ENCODE data around the gene LDLRAD4. TPM values are rescaled to one million over a fixed set of nuclear protein-coding genes. Genes with fewer than 3 reads are reported as not detected.

The LDLRAD4 gene
- polyA plus RNA-seq, 12 donors: 9.1 to 19.0 (median 11.9) TPM; not detected in 1

DNA sequence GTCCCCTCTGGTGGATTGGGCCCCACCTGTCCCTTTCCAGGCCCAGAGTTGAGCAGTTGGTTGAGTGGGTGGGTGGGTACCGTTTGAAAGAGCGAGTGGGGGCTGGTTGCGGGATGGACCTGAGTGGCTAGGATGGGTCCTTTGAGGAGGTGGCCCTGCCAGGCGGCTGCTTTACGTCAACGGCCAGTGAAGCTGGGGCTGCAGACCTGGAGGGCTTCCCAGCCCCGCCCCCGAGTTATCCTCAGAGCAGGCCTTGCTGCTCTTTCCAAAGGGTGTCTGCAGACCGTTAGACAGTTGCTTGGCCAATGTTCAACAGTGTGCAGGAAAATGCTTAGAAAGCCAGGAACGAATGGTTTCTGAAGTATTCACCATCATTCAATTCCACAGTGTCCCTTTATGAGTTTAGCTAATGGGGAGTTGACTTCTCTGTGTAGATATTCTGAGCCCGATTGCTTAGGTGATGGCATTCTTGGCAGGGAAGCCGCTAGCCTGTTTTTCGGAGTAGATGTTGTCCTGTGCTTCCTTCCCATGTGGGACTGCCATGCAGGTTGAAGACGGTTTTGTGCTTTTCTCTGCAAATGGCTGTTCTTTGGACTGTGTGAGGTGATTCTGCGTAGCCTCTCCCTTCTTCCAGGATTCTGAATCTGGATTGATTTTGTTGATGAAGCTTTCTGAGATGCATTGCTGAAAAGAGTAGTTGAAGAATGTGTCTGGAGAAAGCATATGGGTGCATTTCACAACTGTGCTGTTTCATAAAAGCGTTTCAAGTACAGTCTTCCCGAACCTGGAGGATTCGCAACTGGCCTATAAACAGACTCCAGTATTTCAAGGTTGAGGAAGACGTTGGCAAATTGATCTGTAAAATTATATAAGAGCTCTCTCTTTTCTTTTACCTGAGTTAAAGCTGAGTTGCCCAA lies 45.8 kb downstream of the LDLRAD4 start:
- peak; percentile 83 for DNase-seq

DNA sequence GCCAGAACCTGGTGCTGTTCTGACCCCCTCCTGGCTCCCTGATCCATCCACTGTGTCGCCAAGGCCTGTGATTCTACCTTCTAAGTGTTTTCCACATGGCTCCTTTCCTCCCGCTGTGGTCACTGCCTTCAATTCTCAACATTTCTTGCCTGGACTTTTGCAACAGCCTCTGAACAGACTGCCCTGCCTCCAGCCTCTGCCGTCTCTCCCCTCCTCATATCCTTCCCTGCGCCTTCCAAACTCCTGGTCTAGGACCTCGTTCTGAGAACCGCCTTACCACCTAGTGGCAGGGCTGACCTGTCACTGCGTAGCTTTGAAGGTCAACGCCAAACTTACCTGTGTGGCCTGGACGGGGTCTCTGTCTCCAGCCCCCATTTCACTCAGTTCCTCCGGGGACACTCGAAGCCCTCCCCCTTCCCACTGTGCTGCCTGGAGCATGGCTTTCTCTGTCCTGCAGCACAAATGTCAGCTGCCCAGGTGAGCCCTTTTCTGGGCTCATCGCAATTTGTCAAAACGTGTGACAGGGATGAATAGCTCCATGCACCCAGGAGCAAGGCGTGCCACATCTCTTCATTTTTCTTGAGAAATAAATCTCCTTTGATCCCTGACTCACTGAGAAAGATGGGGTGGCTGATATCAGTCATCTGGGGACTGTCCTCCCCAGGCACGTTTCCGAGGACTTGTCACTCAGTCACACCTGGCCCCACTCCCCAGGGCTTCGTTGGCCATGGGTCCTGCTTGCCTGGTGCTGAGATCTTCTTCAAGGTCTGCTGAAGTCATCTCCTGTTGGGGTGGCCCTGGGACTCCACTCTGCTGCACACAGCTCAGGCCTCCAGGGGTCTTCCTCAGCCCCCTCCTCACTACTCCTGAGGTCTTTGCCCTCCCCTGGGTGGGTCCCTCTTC lies 46.7 kb downstream of the LDLRAD4 start:
- DNase-seq: no peak

DNA sequence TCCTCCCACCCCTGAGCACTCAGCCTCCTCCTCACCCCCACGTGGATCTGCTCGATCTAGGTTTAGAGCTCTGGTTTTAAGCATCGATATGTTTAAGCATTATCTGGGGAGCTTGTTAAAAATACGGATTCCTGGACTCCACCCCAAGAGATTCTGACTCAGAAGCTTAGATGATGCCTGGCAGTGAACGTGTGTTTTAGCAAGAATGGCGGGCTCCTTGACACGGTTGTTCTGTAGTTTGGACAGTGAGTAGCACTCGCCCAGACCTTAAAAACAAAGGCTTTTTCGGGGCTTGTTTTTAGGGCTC lies 47.3 kb downstream of the LDLRAD4 start:
- no peak for DNase-seq

DNA sequence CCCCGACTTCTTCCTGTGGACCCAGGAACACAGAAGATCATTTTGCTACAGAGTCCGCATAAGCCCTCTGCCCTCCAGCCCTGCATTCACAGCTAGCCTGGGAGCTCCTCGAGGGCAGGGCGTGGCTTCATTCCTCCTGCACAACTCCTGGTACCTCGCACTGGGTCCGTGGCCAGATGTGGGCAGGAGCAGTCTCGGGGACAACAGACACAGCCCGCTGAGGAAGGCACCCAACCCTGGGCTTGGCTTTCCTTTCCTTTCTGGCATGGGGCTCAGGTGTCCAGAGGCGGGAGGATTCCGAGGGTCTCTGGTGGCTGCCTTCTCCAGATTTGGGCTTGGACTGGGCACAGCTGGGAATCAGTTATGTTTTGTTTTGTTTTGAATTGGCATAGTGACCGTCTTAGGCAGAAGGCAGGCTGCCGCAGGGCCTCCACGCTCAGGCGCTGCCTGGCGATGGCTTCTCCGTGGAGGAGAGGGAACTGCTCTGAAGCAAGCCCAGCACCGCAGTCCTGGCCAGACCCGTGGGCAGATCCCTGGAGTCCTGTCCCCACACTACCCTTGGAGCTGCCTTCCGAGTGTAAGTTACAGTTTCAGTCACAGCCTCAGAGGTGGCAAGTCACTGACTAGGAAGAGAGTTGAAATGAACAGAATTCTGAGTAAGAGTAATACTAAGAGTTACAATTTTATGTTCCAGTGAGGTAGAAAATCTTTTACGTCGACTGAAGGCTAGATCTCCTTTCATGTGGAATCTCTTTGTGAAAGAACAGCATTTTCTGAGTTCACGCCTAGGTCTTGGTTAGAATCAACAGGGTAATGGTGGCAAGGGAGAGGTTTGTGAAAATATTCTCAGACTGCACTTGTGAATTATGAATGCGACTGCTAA lies 47.9 kb downstream of the LDLRAD4 start:
- no peak for DNase-seq

DNA sequence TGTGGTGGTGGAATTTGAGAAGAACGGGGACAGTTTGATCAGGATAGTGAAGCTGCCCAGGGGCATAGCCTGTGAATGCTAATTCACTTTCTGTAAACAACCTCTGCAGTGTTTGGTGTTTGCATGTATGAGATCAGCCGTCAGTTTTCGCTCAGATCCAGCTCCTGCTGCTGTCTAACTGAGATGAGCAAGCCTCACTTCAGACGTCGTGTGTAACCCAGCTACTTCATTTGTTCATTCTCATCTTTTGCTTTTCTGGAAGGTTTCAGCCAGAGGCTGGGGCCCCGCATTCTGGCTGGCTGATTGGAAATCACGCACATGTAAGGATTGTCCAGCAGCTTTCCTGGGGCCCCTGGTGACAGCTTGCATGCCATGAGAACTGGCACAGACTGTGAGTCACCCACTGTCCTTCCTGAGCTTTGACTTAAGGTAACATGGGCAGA lies 48.9 kb downstream of the LDLRAD4 start:
- no peak for DNase-seq

DNA sequence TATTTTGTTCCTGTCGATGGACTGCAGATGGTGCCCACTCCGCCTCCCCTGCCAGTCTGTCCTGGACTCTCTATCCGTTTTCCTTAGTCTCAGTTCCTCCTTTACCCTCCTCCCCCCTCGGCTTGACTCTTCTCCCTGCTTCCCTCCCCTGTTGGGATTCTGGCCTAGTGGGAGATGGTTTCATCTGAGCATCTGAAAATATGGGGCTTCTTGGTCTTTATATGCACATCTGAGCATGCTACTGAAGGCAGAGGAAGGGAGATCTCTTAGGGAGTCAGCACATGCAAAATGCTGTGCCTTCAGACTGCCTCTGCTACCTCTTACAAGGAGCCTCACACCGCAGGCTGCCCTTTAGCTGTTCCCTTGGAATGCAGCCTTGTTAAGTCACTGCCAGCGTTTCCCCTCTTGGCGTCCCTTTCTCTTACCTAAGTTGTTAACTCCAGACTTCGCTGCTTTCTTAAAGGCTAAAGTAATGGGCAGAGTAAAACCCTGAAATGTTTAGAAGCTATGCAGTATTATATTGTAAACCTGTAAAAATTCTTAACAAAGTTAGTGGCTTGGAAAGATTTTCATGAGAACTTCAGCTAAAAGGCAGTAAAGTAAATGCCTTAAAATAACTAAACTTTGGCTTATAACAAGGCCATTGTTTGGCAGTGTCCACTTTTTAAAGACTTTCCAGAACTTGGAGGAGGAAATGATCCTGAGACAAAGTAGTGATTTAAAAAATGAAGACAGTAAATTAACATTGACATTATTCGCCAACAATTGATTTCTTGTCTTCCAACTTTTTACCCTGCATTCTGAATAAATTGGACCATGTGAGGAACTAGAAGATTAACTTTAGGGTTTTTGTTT lies 49.8 kb downstream of the LDLRAD4 start:
- DNase-seq: peak; percentile 79

DNA sequence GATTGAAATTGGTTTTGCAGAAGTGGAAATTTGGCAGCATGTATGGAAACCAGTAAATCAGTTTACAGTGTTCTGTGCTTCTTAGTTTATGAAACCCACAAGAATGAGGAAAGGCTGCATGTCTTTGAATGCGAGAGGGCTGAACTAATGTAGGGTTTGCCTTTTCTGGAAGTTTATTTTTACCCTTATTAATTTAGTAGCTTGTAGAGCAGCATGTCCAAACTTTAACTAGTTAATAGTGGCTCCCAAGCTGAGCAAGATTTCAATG lies 50.4 kb downstream of the LDLRAD4 start:
- DNase-seq: peak; percentile 90

DNA sequence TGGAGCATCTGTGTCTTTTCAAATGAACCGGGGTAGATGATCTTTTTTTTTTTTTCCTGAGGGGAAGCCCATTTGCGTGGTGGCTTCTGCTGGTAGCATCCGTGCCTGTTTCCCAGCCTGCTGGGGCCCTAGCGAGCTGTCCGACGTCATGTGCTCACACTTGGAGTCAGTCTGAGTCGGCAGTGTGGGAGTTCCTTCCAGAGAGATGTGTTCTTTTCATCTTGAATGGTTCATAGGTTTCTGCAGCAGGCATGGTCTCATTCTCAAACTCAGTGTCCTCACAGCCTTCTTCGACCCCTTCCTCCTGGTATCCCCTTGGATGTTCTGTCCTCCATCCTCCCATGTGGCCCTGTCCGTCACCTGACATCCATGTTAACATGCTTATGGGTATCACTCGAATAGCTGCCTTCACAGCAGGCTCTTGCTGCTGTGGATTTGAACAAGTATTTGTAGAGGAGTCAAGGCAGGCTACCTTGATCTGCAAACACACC lies 51.0 kb downstream of the LDLRAD4 start:
- peak; percentile 58 for DNase-seq

DNA sequence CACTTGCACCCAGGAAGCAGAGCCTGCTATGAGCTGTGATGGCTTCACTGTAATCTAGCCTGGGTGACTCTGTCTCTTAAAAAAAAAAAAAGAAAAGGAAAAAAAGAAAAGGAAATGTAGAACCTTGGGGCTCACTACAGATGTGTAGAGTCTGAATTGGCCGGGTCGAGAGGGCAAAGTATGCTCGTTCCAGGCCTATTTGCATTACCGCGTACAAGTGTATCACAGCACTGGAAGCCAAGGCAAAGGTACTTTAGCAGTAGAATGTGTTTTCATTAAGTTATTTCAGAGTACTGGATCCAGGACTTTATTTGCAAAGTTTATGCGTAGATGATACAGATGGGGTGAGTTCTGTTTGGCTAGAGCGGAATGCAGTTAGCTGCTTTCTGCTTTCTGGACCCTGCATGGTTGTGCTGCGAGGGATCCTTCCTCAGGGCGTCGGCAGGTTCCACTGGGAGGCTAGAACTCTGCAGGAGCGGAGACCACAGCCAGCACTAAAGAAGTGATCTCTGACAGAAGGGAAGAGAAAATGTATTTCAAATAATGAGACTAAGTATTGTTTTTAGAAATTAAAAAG lies 51.8 kb downstream of the LDLRAD4 start:
- DNase-seq: no peak

DNA sequence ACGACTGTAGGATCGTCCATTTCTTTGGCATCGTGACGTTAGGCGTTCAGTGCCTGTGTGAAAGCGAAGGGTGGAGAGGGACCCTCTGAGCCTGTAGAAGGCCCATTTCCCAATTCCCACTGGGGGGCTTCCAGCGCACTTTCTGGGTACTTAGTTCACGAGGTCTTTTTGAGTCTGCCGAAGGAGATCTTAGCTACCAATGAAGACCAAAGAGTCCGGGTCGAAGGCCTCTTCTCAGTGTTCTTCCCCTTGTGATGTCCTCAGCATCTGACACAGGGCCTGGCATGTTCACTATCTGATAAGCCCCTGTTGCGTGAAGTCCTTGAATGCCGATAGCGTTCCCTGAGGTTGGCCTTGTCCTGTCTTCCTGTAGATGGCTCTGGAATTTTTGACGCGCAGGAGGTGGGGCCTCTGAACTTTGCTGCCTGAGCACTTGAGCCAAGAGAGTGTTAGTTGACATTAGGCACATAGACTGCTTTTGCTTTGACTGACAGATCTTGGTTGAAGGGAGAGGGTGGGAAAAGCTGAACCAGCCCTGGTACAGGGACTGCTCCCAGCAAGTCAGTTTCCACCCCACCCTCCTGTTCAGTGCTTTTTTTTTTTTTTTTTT lies 52.8 kb downstream of the LDLRAD4 start:
- no peak for DNase-seq

DNA sequence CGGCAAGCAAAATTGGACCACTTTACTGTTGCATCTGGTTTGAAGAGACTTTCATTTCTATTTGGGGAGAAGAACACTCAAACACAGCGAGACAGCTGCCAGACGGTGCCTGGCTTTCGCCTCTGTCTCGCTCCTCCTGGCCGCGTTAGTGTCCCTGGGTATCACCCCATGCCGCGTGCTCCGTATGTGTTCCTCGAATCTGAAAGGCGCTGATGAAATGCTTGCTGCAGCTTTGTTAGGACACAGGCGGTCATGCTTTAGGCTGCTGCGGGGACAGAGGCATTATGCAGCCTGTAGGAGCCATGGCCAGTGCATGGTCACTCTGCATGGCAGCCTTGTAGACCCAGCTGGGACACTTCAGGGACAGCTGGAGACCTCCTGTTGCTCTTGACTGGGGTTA lies 53.9 kb downstream of the LDLRAD4 start:
- no peak for DNase-seq

DNA sequence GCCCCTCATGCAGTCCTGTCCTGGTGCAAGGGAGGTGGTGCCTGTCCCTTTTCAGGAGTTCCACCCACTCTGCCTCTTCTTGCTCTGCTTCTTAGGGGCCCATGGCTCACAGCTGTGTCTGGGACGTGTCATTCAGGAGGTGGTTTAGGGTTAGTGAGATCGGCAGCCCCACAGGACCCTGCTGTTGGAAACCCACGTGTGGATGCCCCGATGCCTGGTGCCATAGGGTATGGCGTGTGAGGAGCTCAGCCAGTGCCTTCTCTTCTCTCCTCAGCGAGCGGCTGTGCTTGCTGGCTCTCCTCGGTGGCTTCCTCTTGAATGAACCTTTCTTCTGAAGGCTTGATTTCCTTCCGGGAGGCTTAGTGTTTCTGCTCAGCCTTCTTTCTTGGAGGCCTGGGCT lies 55.2 kb downstream of the LDLRAD4 start:
- DNase-seq: no peak

DNA sequence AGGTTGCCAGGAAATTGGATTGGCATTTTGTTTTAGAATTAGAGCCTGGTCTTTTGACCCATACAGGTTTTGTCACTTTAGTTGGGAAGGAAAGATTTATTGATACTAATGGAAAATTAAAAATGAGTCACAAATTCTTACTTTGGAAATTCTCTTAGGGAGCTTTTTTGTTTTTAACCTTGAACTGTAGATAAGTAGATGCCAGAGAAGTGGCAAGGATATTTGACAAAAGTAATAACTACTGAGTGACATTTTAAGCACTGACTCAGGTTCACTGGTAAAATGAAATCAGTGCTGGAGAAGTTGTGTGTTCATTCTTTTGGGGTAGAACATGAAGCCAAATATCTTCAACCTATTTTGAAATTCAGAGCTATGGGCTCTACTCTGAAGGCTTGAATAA lies 56.5 kb downstream of the LDLRAD4 start:
- no peak for DNase-seq

DNA sequence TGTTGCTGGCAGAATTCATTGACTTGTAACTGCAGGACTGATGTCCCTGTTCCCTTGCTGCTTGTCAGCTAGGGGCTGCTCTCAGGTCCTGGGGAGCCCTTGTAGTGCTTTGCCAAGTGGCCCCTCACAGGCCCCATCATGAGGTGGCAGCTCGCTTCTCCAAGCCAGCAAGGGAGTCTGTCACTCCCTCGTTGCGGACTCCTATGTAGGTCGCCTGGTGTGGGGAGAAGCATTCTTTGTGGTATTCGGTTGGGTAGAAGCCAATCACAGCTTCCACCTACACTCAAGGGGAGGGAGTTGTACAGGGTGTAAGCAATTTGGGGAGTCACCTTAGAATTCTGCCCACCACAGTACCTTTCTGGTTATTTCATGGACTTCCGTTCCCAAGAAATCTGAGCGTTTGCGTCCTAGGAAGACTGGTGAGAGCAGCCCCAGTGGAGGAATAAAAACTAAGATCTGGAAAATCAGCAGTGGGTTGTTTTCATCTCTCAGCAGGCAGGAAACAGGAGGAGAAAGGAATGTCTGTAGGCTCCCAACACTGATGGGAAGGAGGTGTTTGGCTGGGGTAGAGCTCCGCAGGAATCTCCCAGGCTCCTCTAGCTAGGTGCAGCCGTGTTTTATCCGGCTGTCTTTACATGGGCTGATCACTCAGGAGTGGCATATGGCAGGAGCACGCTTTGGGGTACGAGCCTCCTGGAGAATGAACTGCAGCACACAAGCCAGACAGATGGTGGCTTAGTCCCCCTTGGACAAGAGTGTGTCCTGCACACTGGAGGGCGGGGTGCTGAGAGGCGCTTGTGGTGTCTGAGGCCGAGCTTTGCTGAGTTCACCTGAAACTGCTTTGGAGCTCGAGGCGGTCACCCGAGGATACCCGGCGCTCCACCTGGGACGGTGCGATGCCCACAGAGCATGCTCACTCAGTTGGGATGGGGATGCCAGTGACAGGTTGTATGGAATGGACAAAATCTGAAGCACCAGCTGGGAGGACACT lies 58.3 kb downstream of the LDLRAD4 start:
- no peak for DNase-seq

DNA sequence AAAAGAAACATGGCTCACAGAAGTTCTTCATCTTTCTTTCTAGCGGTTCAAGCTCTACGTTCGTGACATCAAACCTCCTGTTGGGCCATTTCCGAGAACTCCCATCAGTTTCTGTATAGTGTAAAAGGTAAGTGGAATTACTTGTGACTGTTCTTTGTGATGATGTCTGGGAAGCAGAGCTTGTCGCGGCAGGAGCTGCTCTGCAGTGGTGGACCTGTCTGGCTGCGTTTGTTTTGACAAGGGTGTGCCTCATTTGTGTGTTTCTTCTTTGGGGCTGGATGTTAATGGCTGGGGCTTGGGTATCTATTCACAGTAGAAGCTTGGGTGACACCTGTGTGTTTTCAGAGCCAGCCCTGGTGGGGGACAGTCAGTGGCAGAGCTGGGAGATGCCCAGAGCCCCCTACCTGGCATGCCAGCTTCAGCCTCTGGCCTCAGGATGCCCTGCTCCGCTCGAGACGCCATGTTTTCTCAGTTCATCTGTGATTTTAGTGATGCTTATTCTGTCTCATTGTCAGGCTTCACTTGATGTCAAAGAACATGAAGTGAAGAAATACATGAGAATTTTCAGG lies 59.6 kb downstream of the LDLRAD4 start:
- no peak for DNase-seq

DNA sequence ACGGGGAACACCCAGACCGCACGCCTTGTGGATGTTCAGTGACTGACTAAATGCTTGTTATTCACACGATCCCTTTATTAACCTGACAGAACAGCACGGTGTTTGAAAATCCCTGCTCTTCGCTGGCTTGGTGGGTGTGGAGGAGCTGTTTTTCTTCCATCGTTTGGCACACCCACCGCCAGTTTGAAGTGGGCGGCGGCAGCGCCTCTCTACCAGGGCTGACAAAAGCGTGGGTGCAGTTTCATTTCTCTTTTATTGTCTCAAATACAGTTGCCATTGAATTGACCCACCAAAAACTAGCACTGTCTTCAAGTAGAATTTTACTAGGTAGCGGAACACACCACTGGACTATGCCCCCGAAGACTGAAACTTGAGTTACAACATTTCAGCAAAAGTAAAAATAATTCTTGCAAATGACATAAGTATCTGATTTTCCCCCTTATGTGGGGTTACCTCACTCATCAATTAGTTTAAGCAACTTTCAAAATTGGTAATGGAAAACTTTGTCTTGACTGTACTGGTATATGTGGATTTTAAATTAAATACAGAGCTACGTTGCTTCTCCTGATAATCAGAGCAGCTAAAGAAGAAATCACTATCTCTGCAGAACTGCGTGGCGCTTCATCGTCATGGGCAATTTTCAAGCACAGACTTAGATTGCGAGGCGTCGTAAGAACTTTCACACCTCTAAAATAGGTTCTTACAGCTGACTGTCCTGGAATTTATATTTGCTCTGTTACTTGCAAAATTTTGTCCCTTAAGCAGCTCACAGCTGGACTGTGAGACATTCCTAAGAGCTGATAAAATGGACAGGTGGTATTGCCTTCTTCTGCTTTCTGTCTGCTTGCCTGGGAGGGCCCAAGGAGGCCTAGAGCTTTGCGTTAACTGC lies 60.9 kb downstream of the LDLRAD4 start:
- no peak for DNase-seq

DNA sequence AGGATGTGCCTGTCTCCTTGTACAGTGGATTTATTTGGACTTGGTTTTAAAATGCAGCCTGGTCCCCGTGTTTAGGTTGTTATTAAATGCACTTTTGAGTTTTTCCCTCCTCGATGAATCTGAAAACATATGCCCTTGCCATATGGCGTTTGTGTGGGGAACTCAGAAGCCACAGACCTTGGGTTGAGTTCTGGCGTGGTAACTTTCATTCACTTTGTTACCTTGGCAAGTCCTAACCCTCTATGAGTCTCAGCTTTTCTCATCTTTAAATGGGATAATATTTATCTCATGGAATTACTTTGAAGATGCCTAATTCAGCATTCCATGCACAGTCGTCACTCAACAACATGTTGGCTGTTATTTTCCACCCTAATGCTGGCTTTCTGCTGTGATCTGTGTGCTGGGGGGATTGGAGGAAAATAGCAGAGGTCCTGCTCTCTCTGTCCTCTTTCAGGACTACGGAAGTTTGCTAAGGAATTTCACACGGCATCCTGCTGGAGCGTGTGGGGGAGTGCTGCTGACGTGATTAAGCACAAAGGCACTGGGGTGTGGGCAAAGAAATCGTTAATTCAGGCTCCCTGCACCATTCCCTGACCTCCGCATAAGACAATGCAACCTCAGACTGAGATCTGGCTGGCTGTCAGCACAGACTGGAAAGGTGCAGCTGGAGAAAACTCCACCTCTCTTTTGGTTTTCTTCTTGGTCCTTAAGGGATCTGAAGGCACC lies 61.7 kb downstream of the LDLRAD4 start:
- no peak for DNase-seq

All from muscle of arm (tissue), 12 donors.